Activated naive CD4-positive, alpha-beta T cell (primary cell): ENCODE measurements around the gene ANKZF1.

Experiments used
- DNase-seq, 4 experiments: peaks; one replicate each; lab custom pipeline; 2025; lab: John Stamatoyannopoulos, UW

The ANKZF1 gene

GRCh38 chr2:219282943-219283581 is 53.5 kb downstream of the ANKZF1 start:
- DNase-seq = no peak

DNA sequence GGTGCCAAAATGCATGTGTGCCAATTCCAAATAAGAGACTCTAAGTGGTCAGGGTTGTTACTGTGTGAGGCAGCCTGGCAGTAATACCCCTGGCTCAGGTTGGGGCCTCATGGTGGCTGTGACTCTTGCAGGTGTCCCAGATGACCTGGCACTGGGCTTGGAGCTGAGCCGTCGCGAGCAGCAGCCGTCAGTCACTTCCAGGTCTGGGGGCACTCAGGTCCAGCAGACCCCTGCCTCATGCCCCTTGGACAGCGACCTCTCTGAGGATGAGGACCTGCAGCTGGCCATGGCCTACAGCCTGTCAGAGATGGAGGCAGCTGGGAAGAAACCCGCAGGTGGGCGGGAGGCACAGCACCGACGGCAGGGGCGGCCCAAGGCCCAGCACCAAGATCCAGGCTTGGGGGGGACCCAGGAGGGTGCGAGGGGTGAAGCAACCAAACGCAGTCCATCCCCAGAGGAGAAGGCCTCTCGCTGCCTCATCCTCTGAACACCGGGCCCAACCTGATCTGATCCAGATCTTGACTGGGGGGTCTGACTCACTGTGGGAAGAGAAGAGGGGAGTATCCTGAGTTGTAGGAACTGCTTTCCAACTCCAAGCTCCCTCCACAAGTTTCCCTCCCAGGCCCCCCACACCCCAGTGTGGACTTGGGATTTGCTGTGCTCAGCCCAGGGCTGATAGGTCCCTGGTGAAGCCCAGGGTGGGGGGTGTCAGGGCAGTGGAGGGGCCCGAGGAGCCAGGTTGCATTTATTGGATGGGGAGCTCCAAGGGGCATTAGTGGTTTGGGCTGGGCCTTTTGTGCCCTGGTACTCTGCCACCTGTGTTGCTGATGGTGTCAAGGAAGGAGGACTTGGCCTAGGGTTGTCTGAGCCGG is 55.1 kb downstream of the ANKZF1 start:
- no peak for DNase-seq

DNA sequence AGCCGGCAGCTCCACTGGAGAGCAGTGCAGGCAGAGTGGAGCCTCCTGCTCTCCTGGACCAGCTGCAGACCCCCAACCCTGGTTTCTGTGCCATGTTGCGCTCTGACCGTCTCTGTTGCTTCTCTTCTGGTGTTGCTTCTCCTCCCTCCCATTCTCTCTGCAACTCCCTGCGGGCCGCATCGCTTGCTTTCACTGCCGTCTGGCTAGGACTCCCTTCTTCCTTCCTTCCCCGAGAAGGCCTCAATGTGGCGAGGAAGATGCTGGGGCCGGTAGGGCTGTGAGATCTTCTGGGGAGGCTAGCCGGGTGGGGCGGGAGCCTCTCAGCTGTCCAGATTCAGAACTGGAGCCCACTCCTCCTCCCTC is 55.7 kb downstream of the ANKZF1 start:
- no peak for DNase-seq

DNA sequence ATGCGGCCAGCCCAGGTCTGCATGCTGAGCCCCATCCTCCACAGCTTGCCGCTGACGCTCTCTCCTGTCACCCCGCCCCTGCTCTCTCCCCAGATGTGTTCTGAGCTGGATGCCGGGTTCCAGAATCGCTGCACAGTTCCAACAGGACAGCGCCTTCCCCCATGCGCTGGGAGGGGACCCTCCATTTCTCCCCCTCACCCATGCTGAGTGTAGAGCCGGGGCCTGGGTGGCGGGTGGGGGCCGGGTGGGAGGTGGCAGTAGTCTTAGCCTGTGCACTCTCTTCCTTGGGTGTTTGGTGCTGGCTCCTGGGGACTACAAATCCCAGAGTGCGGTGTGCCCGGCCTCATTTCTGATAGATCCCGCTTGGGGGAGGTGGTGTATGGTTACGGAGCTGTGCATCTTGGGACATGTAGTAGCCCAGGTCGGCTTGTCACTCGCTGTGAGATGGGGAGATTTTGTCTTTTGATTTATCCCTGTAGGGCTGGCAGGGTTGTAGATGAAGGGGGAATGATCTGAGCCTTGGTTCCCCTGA is 56.4 kb downstream of the ANKZF1 start:
- no peak for DNase-seq
